HG02623 (cell line): Measurements from ENCODE around the gene NCAN.

Experiments
- ATAC-seq: cut with Tn5 transposase; IDR thresholded peaks from one replicate; pipeline ENCODE4 v1.9.1; 2021; ENCODE audit warnings: moderate library complexity; ENCODE audit not compliant: unreplicated experiment

Gene NCAN

DNA sequence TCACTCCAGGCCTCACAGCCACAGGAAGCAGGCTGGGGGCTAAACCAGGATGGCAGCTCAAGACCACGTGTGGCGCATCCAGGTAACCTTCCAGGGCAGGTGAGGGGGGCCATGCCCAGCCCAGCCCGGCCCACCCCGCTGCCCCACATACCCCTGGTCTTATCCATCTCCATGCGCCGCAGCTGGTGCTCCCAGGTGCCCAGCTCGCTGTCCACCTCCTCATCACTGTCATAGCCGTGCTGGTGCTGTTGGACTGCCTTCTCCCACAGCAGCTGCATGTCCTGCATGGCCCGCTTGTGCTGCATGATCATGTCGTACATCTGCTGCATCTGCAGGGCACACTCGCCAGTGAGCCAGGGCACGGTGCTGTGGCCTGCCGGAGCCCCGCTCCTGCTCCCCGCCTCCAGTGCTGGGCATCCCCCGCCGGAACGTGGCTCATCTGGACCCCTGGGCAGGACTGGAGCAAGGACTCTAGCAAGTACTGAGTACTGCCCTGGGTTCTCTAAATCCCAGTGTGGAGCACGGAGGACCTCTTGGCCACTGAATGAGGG, 67.4 kb downstream of the NCAN start:
- ATAC-seq: no peak

DNA sequence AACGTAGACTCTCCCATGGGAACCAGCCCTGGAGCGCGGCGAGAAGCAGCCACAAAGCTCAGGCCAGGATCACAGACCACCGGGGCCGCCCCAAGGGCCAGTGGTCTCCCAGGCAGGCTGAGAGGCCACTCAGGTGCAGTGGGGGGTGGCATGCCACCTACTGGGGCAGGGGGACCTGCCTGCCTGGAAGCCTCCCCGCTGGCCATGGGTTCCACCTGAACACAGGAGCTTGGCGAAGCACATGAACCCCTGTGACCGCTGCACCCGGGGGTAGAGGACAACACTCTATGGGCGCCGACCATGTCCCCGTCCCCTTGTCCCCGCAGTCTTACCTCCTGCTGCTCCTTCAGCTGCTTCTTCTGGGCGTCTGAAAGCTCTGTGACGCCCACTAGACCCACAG, 68.1 kb downstream of the NCAN start:
- no peak for ATAC-seq

- ATAC-seq: no peak
Measured at GRCh38 chr19:19280561-19280960, 68.8 kb downstream of the NCAN start.

DNA sequence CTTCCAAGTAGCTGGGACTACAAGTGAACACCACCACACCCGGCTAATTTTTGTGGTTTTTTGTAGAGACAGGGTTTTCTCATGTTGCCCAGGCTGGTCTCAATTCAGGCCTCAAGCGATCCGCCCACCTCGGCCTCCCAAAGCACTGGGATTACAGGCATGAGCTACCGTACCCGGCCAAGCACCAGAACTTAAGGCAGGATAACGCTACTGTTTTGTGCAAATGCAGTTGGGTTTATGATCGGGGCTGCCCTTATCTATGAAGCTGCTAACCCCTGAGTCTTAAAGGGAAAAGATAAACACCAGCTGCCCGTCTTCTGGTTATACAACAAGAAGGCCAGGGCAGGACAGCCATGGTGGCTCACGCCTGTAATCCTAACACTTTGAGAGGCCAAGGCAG, 73.9 kb downstream of the NCAN start:
- ATAC-seq: no peak

DNA sequence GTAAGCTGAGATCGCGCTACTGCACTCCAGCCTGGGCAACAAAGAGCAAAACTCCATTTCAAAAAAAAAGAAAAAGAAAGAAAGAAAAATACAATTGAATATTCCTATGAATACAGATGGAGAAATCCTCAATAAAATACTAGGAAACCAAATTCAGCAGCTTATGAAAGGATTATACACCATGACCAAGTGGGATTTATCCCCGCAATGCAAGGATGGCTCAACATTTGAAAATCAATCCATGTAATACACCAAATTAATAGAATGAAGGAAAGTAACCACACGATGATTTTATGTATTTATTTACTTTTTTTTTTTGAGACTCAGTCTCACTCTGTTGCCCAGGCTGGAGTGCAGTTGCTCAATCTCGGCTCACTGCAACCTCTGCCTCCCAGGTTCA, 80.8 kb downstream of the NCAN start:
- ATAC-seq: no peak

DNA sequence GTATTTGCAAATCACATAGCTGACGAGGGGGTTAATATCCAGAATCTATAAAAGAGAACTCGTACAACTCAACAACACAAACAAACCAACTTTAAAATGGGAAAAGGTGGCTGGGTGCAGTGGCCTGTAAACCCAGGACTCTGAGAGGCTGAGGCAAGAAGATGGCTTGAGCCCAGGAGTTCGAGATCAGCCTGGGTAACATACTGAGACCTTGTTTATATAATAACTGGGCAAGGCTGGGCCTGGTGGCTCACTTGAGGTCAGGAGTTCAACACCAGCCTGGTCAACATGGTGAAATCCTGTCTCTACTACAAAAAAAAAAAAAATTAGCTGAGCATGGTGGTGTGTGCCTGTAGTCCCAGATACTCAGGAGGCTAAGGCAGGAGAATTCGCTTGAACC, 83.2 kb downstream of the NCAN start:
- no peak for ATAC-seq

- no peak for ATAC-seq
Measured at GRCh38 chr19:19296953-19297689, 85.4 kb downstream of the NCAN start.

DNA sequence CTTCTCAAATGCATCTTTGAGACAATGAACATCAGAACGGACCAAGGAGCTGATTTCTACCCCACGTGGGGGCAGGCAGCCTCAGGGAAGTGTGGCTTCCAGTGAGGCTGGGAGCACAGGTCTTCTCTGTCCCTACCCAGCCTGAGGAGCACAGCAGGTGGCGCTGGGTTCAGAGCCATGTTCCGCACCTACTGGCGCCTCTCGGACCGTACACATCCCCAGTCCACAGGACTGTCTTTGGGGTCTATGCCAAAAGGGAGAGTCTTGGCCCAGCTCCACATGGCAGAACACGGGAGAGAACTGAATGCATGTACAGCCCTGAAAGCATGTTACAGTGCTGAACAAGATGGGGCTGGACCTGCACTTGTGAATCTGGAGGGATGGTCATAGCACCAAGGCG, 86.0 kb downstream of the NCAN start:
- ATAC-seq: no peak

- no peak for ATAC-seq
Measured at GRCh38 chr19:19300613-19301012, 88.9 kb downstream of the NCAN start.
